Activated T-helper 1 cell treated with Interleukin-2 at 50 U/mL for 16 hours (primary cell): ENCODE results near the gene RENBP.

ENCODE experiments used
- DNase-seq: peaks from one replicate; pipeline ENCODE4 v3.0.0-alpha.2; 2020; ENCODE audit warnings: low read depth

The RENBP gene

DNA sequence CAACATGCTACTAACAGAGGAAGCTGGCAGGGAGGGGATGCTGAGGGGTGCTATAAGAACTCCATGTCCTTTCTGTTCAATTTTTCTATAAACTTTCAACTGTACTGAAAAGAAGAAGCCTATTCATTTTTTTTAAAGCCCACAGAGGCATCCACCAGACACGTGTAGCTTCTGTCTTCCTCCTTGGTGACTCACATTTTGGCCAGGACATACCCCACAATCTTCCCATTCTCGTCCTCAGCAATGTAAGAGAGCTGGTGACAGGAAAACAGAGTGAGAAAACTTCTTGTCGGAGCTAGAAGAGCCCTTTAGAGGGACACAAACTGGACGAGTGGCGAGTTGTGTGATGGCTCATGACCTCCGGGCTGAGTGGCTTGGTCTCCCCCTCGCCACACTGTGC, 10.7 kb downstream of the RENBP start:
- no peak for DNase-seq

DNA sequence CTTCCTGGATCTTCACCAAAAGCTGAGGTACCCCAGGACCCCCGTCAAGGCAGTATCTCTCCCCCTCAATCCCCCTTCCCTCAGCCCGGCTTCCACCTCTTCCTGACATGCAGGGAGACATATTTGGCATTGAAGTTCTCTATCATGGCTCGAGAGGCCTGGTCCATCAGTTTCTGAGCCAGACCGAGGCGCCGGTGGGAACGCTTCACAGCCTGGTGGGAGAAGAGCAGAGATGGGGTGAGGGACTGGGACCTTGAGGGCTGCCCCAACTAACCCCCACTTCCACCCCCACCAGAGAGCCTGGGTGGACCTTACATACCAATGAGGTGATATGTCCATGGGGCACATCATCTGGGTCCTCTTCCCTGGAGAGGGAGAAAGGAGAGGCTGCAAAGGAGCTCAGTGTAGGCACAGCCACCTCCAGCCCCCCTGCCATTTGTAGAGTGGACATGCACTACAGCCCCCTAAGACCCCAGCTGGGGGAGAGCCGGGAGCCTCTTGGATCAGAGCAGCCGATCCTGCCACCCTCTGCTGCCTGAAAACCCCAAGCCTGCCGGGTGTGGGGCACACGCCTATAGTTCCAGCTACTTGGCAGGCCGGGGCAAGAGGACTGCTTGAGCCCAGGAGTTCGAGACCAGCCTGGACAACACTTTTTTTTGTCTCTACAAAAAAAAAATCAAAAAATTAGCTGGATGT, 12.1 kb downstream of the RENBP start:
- no peak for DNase-seq

DNA sequence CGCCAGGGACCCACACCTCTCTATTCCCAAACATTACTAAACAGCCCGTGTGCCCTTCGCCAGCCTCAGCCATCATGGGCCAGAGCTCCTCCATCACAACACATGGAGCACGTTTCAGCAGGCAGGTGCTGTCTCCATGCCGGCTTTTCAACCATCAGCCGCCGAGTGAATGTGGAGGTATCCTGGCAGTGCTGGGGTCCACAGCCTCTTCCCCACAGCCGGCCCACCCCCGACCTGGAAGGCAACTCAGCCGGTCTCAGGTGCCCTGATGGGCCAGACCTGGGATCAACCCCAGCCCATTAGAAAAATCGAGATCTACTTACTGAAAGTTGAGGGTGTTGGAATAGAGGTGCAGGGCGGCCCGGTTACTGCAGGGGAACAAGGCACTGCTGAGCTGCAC, 12.7 kb downstream of the RENBP start:
- no peak for DNase-seq

DNA sequence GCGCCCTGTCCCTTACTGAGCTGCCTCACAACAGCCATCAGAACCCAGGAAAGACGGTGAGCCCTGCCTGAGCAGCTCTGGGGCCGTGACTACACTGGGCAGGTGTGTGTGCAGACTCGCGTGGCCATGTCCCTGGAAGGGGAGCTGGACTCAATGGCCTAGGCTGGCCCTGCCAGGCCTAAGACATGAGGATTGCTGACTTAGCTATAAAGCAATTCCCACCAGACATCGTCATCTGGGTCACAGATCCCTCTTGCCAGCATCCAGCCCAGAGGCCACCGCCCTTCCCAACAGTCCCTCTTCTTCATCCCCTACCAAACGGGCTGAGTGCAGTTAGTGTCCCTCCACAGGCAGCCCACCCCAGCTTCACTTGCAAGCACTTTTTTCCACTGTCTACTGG, 13.3 kb downstream of the RENBP start:
- no peak for DNase-seq

DNA sequence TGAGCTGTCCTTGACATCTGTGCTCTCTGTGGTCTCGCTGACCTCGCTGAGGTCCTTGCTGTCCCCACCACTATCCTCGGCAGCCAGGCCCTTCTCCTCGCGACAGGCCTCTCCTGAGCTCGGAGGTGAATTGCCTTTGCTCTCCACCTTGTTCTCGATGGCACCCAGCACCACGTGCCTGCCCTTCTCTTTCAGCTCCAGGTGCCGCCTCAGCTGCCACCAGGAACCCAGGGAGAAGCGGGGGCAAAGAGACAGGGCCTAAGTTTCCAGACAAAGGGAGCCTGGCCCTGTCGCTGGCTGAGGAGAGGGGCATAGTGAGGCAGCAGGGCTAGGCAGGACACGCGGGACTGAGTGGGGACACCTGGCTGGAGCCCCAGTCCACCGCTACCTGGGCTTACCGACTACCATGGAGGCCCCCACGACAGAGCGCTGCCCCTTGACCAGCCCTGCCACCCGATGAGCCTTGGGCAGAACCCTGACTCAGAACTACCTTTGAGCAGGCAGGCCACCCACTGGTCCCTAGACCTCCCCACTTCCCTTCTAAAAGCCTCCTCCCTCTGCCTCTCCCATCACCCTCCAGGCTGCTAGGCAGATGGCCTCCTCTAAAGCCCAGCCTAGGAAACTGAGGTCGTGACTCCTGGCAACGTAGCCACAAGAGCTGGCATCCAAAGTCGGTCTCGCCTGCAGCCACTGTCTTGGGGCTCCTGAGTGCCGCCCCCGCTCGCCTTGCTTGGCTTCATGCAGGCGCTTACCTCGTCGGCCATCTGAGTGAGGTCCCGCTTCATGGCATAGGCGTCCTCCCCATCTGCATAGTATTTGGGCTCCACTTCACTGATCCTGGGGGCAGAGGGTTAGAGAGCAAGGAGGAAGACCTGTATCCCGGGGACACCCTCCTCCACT, 14.2 kb downstream of the RENBP start:
- no peak for DNase-seq

DNA sequence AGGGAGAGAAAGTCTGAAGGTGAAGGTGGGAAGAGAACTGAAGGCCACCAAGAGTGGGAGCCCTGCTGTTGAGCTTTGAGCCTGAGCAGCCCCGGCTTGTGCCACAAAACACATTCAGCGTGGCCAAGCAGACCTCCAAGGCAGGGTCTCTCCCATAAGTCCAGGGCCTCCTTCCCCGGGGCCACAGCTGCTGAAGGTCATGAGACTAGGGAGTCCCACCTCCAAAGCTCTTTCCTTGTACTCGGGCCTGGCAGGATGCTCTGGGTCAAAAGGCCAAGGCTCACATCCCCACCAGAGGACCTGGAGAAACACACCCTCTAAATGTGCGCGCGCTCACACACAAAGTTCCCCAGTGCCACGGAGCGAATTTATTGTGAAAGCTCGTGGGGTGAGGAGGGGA, 14.9 kb downstream of the RENBP start:
- DNase-seq: no peak

DNA sequence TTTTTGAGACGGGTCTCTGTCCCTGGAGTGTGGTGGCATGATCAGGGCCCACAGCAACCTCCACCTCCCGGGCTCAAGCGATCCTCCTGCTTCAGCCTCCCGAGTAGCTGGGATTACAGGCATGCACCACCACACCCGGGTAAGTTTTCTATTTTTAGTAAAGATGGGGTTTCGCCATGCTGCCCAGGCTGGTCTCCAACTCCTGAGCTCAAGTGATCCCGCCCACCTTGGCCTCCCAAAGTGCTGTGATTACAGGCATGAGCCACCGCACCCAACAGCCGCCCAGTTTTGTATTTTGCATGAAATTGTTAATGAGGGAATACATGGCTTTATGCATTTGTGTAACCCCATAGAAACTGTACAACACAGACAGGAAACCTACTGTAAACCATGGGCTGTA, 15.6 kb downstream of the RENBP start:
- no peak for DNase-seq

DNA sequence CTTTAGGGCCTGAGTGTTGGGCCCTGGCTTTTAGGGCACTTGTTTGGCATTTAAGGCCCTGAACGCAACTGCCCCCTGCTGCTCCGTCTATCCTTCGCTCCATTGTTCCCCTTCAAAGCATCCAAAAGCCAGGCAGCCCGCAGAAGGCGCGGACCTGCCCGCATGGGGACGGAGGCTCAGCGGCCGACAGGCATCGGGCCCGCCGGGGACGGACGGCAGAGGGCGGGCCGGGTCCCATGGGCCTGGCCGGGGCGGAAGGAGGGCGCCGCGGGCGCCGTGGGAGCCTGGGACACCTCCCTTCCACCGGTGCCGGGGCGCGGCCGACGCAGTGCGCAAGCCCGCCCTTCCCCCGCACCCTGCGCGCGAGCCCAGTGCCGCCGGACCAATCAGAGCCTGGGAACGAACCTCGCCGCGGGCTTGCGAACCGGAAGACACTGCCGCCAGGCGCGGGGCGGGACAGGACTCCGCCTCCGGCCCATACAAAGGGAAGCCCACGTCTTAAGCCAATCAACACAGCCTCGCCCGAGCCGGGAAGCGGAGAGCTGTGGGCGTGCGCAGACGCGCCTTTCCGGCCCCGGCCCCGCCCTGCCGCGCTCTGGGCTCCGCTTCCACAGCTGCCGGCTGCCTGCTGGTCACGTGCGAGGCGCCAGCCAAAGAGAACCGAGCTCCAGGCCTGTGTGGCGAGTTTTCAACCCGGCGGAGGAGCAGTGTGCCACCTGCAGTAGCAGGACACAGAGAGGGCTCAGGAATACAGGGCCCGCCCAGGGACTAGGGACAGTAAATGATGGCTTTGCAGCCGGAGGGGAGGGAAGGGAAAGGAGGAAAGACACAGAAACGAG, 16.3 kb downstream of the RENBP start:
- peak; percentile 94 for DNase-seq

DNA sequence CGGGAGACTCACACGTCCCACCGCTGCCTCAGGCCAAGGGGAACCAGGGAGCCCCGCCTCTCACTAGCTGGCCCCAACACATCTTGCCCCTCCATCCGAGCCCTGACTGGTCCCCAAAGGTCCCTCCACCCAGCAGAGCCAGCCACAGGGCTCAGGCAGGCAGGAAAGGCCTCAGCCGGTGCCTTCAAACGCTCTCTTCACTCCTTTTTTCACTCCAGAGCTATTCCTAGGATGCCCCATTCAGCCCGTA, 16.8 kb downstream of the RENBP start:
- no peak for DNase-seq

DNA sequence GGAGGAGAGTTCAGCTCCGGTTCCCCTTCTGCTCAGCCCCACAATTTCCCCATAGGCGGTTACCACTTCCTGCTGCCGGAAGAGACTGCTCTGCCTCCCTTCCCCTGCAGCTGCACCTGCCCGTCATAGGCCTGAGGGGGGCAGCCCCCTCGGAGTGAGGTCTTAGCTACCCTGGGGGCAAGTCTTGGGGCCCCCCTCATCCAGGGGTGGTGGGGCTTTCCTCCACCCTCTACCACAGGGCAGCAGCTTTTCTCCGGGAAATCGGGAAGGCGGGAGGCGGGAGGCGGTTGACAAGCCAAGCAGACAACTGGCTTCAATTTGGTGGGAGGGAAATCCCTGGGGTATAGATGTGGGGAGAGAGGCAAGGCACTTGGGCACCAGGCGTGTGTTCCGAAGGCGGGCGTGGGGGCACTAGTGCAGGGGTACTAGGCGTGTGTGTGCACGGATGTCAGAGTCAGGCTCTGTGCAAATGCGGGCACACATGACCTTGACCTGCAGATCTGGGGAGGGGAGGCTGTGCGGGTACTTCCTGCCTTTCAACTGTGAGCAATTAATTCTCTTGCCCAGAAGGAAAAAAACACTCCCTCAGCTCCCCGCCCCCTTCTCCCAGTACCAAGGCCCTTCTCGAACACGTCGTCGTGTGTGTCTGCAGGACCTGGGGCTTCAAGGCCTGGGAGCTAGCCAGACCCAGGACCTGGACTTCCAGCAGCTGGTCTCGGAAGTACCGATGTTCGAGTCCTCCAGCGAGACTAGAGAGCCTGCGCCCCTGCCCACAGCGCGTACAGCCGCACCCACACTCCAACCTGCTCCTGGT, 17.4 kb downstream of the RENBP start:
- DNase-seq: peak; percentile 69

DNA sequence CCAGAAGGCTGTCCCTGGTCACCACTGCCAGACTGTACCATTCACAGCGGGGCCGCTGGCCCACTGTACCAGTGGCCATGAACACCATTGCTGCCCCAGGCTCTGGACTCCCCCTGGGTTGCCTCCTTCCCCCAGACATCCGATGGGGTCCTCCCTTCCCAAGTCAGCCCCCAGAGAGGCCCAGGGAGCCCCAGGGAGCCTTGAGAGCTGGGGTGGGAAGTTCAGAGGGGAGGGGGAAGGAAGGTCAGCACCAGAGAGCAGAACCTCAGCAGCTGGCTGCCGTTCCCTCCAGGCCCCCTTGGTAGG, 17.9 kb downstream of the RENBP start:
- no peak for DNase-seq

DNA sequence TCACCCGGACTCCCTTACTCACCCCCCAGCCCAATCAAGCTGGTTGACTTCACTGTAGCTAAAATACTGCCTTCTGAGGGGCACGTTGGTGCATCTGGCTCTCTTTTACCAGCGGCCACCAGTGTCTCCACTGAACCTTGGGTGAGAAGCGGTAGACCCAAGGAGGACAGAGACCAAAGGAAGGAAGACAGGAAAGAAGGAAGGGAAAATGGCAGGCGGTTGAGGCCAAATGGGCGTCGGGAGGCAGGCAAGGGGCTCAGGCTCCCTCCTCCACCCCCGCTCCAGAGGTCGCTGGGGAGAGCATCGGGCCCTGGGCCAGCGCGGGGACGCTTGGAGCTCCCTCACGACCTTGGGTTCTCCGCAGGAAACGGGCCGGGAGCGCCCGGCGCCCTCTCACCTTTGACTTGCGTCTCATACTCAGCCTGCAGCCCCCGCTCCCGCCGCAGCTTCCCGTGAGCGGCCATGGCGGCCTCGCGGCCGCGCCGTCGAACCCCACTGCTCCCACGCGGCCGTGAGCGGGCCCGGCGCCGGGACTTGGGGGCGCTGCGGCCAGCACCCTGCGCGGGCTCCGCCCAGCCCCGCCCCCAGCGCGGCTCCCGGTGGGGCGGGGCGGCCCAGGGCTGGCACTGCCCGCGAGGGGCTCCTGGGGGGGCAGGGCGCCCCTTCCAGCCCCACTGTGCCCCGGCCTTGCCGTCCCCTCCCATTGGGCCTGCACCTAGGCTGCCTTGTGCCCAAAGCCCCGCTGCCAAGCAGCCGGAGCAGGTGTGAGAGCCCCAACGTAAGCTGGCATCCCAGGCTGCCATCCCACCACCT, 18.5 kb downstream of the RENBP start, which contains the start of gene ARHGAP4:
ARHGAP4 (minus strand) TSS at position 526 of the 813 bp plus-strand sequence; CDS start at position 464, 62 bp downstream.
- DNase-seq: peak; percentile 24

DNA sequence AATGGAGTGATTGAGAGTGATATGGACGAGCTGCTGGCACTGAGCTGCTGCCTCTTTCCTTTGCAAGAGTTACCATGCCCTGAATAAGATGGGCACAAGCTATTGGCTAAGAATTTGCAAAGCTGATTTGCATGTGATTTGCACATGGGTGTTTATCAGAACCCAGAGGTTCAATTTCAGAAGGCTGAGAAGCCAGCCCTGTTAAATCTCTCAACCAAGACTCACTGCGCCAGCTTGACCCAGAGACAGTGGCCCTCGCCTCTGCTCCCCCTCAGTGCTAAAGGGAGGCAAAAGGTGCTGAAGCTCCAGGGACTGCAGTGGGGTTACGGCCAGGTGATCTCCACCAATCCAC, 19.1 kb downstream of the RENBP start:
- DNase-seq: no peak

DNA sequence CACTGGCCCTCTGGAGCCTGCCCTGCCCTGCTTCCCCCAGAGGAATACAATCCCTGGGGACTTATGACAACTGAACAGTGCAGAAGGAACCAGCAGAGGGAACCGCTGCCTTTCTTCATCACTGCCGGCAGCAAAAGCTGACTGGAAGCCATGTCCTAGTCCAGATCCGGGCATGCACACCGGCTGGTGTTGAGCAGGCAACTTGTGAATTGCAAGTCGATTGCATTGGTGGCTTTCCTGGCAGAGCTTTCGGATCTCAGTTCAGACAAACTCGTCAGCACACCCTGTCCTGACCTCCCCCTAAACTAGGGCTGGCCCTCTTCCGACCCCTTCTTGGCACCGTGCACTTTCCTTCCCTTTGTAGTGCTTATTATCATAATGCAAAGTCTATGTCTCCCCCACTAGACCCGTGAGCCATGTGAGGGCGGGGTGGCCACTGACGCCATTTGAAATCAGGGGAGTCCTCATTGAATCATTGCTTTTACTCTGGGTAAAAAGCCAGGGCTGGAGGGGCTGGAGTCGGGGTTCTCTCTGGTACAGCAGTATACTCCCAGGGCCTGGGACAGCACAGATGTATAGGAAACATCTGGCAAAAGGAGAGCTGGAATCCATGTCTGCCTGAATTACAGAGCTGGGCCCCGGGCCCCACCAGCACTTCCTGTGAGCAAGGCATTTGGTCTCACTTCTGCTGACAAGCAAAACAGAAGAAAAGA, 20.1 kb downstream of the RENBP start:
- DNase-seq: no peak

DNA sequence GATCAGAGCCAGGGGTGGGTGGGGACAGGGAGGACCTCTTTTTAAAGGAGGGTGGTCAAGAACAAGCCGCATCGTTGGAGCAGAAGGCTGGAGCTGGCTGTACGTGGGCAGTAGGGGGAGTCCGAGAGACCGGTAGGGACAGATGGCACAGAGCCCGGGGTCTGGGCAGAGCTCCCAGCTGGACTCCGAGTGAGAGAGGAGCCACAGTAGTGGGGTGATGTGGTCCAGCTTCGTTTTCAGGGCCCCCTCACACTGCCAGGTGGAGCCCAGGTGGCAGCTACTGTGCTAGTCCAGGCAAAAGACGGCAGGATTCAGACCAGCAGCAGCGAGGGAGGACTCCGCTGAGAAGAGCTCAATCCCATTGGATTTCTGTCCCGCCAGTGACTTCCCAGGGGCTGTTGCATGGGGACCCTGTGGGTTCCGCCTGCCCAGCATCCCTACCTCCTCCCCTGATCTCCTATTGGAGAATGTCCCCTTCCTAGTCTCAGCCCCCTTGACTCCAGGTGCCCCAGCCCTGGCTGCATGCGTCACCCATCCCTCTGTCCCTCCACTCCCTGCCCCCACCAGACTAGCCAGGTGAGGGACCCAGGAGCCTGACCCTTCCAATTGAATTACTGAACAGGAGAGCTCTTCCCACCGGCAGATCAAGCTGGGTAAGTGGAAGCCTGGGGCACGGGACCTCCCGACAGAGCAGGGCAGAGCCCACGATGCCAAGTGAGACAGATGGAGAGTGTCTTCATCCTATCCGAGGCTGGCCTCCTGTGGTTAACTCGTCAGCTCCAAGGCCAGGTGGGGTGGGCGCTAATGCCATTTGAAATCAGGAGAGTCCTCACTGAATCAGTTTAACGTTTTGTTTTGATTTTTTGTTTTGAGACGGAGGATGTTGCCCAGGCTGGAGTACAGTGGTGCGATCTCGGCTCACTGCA, 21.2 kb downstream of the RENBP start:
- DNase-seq: no peak

DNA sequence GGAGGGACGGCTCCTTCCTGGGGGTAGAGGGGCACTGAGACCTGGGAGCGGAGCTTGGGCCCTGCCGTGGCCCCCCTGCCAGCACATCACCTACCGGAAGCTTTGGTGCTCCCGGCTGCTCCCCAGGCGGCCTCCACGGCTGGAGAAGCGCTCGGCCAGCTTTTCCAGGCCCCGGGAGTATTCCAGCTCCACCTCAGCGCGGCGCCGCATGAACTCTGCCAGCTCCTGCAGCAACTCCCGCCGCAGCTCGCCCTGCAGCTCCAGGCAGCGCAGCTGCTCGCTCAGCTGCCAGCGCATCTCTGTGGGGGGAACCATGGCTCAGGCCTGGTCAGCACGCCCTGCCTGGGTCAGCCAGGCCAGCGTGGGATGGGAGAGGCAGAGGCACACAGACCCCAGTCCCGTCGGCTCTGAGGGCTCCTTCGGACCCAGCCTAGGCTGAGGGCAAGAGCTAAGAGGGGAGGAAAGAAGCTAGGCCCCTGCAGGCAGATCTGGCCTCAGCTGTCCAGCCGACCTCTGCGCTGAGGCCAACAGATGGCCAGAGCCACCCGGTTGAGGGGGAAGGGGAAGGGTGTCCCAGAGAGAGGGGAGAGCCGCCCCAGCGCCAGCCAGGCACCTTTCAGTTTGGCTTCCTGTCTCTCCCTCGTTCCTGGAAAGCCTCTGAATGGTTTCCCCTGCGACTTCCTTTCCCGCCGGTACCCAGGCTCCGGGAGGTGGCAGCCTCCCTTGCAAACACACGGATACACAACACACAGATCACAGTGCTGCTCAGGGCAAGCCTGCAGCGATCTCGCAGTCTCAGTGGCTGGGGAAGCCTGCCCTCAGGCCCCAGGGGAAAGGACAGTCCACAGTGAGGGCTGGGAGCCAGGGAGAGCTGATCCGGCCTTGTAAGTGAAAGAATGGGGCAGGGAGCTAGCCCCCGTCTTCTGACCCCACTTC, 22.7 kb downstream of the RENBP start:
- no peak for DNase-seq

DNA sequence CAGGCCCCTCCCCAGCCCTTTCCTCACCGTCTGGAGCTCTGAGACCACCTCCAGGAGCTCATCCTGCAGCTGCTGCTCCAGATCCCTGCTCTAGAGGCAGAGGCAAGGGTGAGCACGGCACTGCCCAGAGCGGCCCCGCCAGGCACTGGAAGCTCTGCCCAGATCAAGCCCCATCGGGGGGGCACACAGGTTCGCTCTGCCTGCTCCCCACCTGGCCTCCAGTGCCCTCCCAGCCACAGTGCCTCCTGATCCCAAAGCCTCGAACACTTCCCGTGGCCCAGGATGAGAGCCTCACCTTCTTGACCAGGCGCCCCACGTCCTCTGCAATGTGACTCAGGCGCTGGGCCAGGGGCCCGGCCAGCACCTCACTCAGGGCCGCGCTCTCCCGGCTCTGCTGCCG, 23.4 kb downstream of the RENBP start:
- no peak for DNase-seq

DNA sequence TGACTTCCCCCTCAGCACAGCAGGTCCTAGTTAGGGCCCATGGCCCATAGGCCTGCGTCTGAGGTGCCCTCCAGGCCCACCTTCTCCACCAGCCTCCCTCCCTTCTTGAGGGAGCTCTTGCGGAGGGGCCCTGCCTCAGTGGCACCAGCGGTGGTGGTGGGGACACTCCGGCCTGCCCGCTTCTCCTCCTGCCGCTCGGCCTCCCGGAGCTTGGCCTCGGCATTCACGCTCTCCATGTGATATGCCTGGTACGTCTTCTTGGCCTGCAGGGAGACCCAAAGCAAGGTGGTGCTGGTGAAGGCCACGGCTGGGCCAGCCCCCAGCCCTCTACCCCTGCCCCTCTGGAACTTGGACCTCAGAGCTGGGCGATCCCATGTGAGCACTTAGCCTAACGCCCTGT, 23.9 kb downstream of the RENBP start:
- DNase-seq: no peak
